Measurements from ENCODE around the gene KLHL36. TPM values are rescaled to one million over a fixed set of nuclear protein-coding genes. Genes with fewer than 3 reads are reported as not detected.
"Not testable (repeated sequence)": the region's sequence is repeated elsewhere in the genome, so short reads cannot be mapped to it uniquely, and the experiment has no call there.

The KLHL36 gene
- polyA plus RNA-seq, 3 donors = 24.0 to 26.9 (median 25.5) TPM

- no peak for DNase-seq (ENCODE audit: low read depth in 3 of 3, low spot score in 2 of 3)
Observed at GRCh38 chr16:84614968-84615813, 33.1 kb upstream of the KLHL36 start.

GRCh38 chr16:84616515-84616914 lies 31.8 kb upstream of the KLHL36 start:
- no peak for DNase-seq (ENCODE audit: low read depth in 3 of 3, low spot score in 2 of 3)

- no peak for DNase-seq (ENCODE audit: low read depth in 3 of 3, low spot score in 2 of 3)
Observed at GRCh38 chr16:84617041-84617790, 31.1 kb upstream of the KLHL36 start.

- DNase-seq (ENCODE audit: low read depth in 3 of 3, low spot score in 2 of 3) = peak in 2 of 3 donors; percentile 87 to 93
Observed at GRCh38 chr16:84617791-84618580, 30.3 kb upstream of the KLHL36 start, which contains the start of gene COTL1. COTL1 (minus strand) TSS chr16:84618078; CDS start chr16:84617914, 164 bp downstream.

GRCh38 chr16:84618581-84619460 lies 29.5 kb upstream of the KLHL36 start:
- DNase-seq (ENCODE audit: low read depth in 3 of 3, low spot score in 2 of 3) = no peak

GRCh38 chr16:84620913-84621312 lies 27.4 kb upstream of the KLHL36 start:
- not testable (repeated sequence) for DNase-seq (ENCODE audit: low read depth in 3 of 3, low spot score in 2 of 3)

- no peak for DNase-seq (ENCODE audit: low read depth in 3 of 3, low spot score in 2 of 3)
Observed at GRCh38 chr16:84625556-84625955, 22.8 kb upstream of the KLHL36 start.

- DNase-seq (ENCODE audit: low read depth in 3 of 3, low spot score in 2 of 3) = no peak
Observed at GRCh38 chr16:84628226-84628731, 20.0 kb upstream of the KLHL36 start.

- no peak for DNase-seq (ENCODE audit: low read depth in 3 of 3, low spot score in 2 of 3)
Observed at GRCh38 chr16:84629580-84629979, 18.7 kb upstream of the KLHL36 start.

GRCh38 chr16:84630009-84630408 lies 18.3 kb upstream of the KLHL36 start:
- DNase-seq (ENCODE audit: low read depth in 3 of 3, low spot score in 2 of 3) = no peak

GRCh38 chr16:84630446-84631152 lies 17.7 kb upstream of the KLHL36 start:
- no peak for DNase-seq (ENCODE audit: low read depth in 3 of 3, low spot score in 2 of 3)

- DNase-seq (ENCODE audit: low read depth in 3 of 3, low spot score in 2 of 3) = no peak
Observed at GRCh38 chr16:84631153-84631466, 17.2 kb upstream of the KLHL36 start.

GRCh38 chr16:84631886-84632285 lies 16.4 kb upstream of the KLHL36 start:
- DNase-seq (ENCODE audit: low read depth in 3 of 3, low spot score in 2 of 3) = no peak

- DNase-seq (ENCODE audit: low read depth in 3 of 3, low spot score in 2 of 3) = not testable (repeated sequence)
Observed at GRCh38 chr16:84632862-84633261, 15.4 kb upstream of the KLHL36 start.

- no peak for DNase-seq (ENCODE audit: low read depth in 3 of 3, low spot score in 2 of 3)
Observed at GRCh38 chr16:84633622-84634021, 14.7 kb upstream of the KLHL36 start.

GRCh38 chr16:84635702-84636101 lies 12.6 kb upstream of the KLHL36 start:
- no peak for DNase-seq (ENCODE audit: low read depth in 3 of 3, low spot score in 2 of 3)

GRCh38 chr16:84637709-84638108 lies 10.6 kb upstream of the KLHL36 start:
- no peak for DNase-seq (ENCODE audit: low read depth in 3 of 3, low spot score in 2 of 3)

- DNase-seq (ENCODE audit: low read depth in 3 of 3, low spot score in 2 of 3) = no peak
Observed at GRCh38 chr16:84638231-84638806, 10.0 kb upstream of the KLHL36 start.

- no peak for DNase-seq (ENCODE audit: low read depth in 3 of 3, low spot score in 2 of 3)
Observed at GRCh38 chr16:84640145-84640544, 8.2 kb upstream of the KLHL36 start.
